ENCODE measurements around the gene CPN1. TPM values are rescaled to one million over a fixed set of nuclear protein-coding genes. Genes with fewer than 3 reads are reported as not detected.
"Not testable (repeated sequence)": the region's sequence is repeated elsewhere in the genome, so short reads cannot be mapped to it uniquely, and the experiment has no call there.

Gene CPN1
- total and polyA plus RNA-seq, 8 donors: not detected

DNA sequence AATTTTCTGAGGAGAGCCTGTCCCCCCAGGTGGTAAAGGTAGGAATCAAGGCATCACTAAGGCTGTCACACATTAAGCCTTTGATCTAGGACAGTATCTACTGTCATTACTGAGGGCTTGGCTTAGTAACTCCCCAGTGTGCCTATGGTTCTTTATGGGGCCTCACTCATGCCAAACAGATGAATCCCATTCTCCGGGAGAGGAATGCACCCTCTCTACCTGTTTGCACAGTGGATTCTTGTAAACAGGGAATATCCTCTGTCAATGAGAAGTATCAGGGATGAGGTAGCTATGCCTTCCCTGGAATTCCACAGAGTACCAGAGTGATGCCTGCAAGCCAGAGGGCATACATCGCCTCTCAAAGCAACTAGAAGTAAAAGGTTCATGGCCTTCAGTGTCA is 3.9 kb upstream of the CPN1 start:
- TF ChIP-seq POLR2AphosphoS5 (IDR thresholded peaks at IDR 0.05) (no peak), EP300 (IDR thresholded peaks at IDR 0.05) (no peak), CTCF (IDR thresholded peaks at IDR 0.05) (no peak), POLR2A (IDR thresholded peaks at IDR 0.05) (no peak)
- DNase-seq: no peak
- no peaks in the 10 kb centered on the region for H3K4me1 ChIP-seq
- H3K36me3 ChIP-seq: no peaks in the 10 kb centered on the region
- H3K27me3 ChIP-seq: peaks cover 0 to 37% (median 0%) of the 10 kb centered on the region in 3 donors
- WGBS, 5 donors: 32 to 44% (median 41%) methylated on average over 2 of the region's 2 CpGs
- H3K4me3 ChIP-seq: no peak overlapping the region
- no peaks in the 10 kb centered on the region for H3K9me3 ChIP-seq
- no peak overlapping the region for H3K27ac ChIP-seq
- intact Hi-C loops (cut with DNase I; ENCODE audit: low total_unique reads): no loop called here

GRCh38 chr10:100083623-100084022 is 2.0 kb upstream of the CPN1 start:
- intact Hi-C loops (cut with DNase I; ENCODE audit: low total_unique reads): no loop called here
- Histone ChIP-seq H3K27me3 (peaks cover 0 to 37% (median 0%) of the 10 kb centered on the region in 3 donors), H3K4me3 (no peak overlapping the region), H3K4me1 (no peaks in the 10 kb centered on the region), H3K27ac (no peak overlapping the region), H3K36me3 (no peaks in the 10 kb centered on the region), H3K9me3 (no peaks in the 10 kb centered on the region)
- TF ChIP-seq POLR2A (IDR thresholded peaks at IDR 0.05) (no peak), EP300 (IDR thresholded peaks at IDR 0.05) (no peak), POLR2AphosphoS5 (IDR thresholded peaks at IDR 0.05) (no peak), CTCF (IDR thresholded peaks at IDR 0.05) (no peak)
- 73 to 95% (median 79%) methylated on average over 1 of the region's 1 CpG for WGBS, 5 donors
- DNase-seq: no peak

DNA sequence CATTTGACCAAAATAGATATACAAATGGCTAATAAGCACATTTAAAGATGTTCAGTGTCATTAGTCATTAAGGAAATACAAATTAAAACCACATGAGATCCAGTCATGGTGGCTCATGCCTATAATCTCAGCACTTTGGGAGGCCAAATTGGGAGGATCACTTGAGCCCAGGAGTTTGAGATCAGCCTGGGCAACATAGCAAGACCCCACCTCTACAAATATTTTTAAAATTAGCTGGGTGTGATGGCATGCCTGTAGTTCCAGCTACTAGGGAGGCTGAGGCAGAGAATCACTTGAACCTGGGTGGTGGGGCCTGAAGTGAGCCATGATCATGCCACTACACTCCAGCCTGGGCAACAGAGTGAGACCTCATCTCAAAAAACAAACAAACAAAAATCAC is 607 bp upstream of the CPN1 start:
- H3K9me3 ChIP-seq; H3K27ac ChIP-seq; intact Hi-C loops (cut with DNase I; ENCODE audit: low total_unique reads); H3K4me1 ChIP-seq; DNase-seq; H3K36me3 ChIP-seq; H3K4me3 ChIP-seq: not testable (repeated sequence)
- peaks cover 0 to 47% (median 0%) of the 10 kb centered on the region in 3 donors for H3K27me3 ChIP-seq

- intact Hi-C loops (cut with DNase I; ENCODE audit: low total_unique reads): no loop called here
These were observed 4.9 kb downstream of the CPN1 start for GRCh38 chr10:100076750-100077149.

More at GRCh38 chr10:100076750-100077149, 4.9 kb downstream of the CPN1 start:
- Histone ChIP-seq H3K36me3 (no peaks in the 10 kb centered on the region), H3K27ac (no peak overlapping the region), H3K27me3 (peaks cover 0 to 32% (median 0%) of the 10 kb centered on the region in 3 donors), H3K4me1 (no peaks in the 10 kb centered on the region), H3K4me3 (no peak overlapping the region), H3K9me3 (no peaks in the 10 kb centered on the region)
- no peak for DNase-seq
- TF ChIP-seq POLR2AphosphoS5 (IDR thresholded peaks at IDR 0.05): no peak
- no peak for TF ChIP-seq EP300 (IDR thresholded peaks at IDR 0.05)
- no peak for TF ChIP-seq POLR2A (IDR thresholded peaks at IDR 0.05)
- no peak for TF ChIP-seq CTCF (IDR thresholded peaks at IDR 0.05)
- 56 to 67% (median 60%) methylated on average over 2 of the region's 2 CpGs for WGBS, 5 donors

All from stomach (tissue), 9 donors.